NCI-H748 (cell line): Measurements from ENCODE around the gene MTHFSD.

ENCODE experiments used
- DNase-seq: peaks from one replicate; lab custom pipeline; 2025; ENCODE audit not compliant: unreplicated experiment; lab: John Stamatoyannopoulos, UW

MTHFSD gene

GRCh38 chr16:86553356-86553755 lies 1.7 kb downstream of the MTHFSD start:
- no peak for DNase-seq

GRCh38 chr16:86550281-86550680 lies 4.8 kb downstream of the MTHFSD start:
- DNase-seq = no peak

GRCh38 chr16:86549893-86550190 lies 5.2 kb downstream of the MTHFSD start:
- DNase-seq = no peak

DNA sequence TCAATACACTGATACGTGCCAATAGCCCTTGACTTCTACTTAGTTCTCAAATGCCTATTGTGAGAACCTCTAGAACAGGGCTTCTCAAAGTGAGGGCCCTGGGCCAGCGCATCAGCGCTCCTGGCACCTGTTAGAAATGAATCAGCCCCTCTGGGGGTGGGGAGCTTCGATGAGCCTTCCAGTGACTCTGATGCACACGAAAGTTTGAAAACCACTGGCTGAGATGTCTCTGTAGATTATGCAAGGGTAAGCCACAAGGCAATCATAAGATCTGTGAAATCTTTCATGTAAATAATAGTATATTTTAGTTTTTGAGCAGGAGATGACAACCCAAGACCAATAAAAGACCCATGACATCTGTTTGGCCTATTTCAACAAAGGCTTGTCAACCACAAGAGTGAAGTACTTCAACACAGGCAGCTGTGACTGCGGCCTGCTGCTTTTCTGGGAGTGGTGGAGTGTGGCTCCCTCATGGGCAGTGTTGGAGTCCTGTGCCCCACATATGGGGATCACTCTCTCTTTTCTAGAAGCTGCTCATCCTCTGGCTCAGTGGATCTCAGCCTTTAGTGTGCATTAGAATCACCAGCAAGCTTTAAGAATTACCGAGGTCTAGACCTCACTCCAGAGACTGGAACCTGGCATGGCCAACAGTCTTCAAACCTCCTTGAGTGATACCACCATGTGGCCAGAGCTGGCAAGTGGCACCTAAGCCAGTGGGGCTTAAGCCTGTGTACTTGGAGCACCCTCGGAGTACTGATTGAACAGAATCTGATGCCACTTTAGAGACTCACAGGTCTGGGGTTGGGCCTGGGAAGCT lies 5.8 kb downstream of the MTHFSD start:
- DNase-seq = no peak

- DNase-seq = no peak
These were observed 7.7 kb downstream of the MTHFSD start for GRCh38 chr16:86547286-86547685.

GRCh38 chr16:86546638-86547013 lies 8.4 kb downstream of the MTHFSD start:
- no peak for DNase-seq

GRCh38 chr16:86545954-86546637 lies 8.9 kb downstream of the MTHFSD start:
- DNase-seq = no peak

- DNase-seq = no peak
These were observed 9.6 kb downstream of the MTHFSD start for GRCh38 chr16:86545481-86545880.

GRCh38 chr16:86542756-86543750 lies 12.0 kb downstream of the MTHFSD start:
- DNase-seq = no peak

DNA sequence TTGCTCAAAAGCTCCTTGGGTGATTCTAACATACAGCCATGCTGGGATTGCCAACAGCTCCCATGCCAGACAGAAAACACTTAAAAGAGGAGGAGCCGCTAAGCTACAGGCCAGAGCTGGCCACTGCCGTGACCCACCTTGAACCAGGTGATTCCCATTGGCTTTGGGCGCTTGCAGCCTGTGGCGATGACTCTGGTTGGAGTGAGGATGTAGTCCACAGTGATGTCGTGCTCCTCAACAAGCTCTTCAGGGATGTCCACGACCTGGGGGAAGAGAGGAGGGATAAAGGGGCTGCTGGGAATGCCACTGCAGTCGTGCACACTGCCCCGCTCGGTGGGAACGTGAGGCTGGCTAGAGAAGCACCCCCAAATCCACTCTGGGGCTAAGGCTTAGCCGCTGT lies 13.5 kb downstream of the MTHFSD start:
- no peak for DNase-seq

- no peak for DNase-seq
These were observed 14.1 kb downstream of the MTHFSD start for GRCh38 chr16:86540894-86541293.

DNA sequence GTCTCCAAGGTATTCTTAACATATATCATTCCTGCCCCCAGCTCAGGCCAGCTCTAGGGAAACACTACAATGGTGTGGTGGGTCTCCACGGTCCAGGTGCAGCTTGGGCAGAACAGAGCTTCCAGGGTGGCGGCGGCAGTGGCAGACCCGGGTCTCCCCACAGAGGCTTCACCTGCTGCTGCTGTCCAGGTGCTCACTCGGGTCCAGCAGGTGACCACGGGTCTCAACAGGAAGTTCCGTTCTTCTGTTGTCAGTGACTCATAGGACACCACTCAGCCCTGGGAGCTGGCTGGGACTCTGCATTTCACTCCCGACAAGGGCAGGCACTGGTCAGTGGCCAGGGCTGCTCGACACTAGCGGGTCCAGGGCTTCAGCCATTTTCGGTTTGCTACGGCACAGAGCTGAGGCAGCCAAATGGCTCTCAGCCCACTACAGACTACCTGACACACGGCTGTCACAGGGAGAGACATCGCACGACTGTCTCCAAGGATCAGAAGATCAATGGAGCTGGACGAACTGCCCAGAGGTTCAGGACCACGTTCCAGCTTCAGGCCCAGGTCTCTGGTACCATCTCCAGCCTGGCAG lies 16.7 kb downstream of the MTHFSD start:
- no peak for DNase-seq

DNA sequence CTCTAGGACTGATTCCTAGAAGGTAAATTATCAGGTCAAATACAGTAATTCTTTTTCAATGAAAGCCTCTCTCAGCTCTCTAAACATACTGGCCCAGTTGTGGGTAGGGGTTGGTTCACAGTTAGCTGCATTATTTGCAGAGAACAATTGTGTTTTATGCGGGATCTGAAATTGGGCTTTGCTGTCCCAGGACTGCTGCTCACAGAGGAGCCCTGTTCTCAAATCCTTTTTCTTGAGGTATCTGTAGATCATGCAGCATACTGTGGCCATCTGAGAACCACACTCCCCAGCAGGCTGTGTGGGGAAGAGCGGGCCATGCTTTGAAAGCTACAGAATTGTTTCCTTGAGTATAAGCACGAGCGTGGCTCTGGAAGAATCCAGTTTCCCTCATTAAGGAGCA lies 17.5 kb downstream of the MTHFSD start:
- DNase-seq = no peak

DNA sequence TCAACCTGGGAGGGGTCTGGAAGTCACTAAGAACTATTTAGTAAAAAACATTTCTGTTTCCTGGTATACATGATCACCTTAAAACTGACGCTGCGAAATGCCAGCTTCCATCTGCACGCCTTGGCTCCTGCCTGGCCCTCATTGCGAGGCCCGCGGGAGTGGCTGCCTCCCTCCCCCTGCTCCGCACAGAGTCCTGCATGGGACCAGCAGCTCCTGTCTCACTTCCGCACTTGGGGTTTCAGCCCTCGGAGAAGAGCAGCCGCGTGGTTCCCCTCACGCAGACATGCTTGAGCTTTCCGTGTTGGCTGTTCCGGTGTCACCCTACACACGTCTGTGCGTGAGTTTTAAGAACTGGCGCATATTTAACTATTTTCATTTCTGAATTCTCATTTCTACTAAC lies 18.4 kb downstream of the MTHFSD start:
- no peak for DNase-seq

DNA sequence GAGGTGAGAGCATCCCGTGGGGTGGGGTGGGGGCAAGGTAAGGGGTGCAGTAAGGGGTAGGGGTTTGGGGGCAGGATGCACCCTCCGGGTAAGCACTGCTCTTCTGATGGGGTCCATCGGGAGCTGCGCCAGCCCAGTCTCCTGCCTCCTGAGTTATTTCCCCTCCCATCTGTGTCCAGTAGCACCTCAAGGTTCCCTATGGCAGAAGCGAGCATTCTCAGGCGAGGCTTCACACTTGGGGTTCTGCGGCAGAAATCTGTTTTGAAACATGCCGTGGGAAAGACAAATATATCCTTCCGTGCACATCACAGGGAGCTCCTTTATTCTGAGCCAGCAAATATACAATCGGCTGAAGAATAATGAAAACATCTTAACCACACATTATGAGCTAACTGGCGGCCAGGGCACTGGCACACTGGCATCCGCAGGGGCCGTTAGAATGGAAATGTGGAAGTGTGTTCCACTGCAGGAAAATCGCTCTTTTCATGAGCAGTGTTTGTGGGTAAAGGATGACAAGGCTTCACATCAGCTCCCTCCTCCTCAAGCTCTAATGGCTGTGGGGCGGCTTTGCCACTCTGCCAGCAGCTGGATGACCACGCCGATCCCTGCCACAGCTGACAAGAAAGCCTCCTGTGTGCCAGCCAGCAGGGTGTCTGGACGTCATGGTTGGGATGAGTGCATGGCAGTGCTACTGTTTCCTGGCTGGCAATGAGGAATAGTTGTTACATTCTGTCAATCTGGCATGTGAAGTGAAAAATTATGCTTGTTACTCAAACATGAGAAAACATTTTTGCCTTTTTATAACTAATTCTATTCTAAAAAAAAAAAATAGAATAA lies 20.0 kb downstream of the MTHFSD start:
- no peak for DNase-seq

- DNase-seq = no peak
These were observed 21.2 kb downstream of the MTHFSD start for GRCh38 chr16:86533767-86534351.

- DNase-seq = no peak
These were observed 22.0 kb downstream of the MTHFSD start for GRCh38 chr16:86533076-86533475.

- no peak for DNase-seq
These were observed 22.6 kb downstream of the MTHFSD start for GRCh38 chr16:86532526-86532815.

GRCh38 chr16:86531641-86532525 lies 23.2 kb downstream of the MTHFSD start:
- no peak for DNase-seq
